ENCODE measurements around the gene ZRANB1. TPM values are rescaled to one million over a fixed set of nuclear protein-coding genes. Genes with fewer than 3 reads are reported as not detected.

The ZRANB1 gene
- total and polyA plus RNA-seq, 2 of the 13 experiments (the other 11 are each of a cell fraction or from before 2014, with no cell fraction given), result 10.3 to 19.6 TPM

GRCh38 chr10:124911124-124912067 lies 30.5 kb upstream of the ZRANB1 start:
- no peak for FAIRE-seq
- H3K27me3 ChIP-seq (ENCODE audit: control insufficient read depth in 1 of 2, insufficient read depth in 2 of 2, low read length in 2 of 2), result no peaks in the 10 kb centered on the region; a peak in 1 of 5 replicates
- peak overlapping the region; percentile 63 for H3K4me2 ChIP-seq (ENCODE audit: low read depth, low read length)
- peaks cover 63% of the 10 kb centered on the region for H3K4me1 ChIP-seq (ENCODE audit: insufficient read depth, low read length)
- H3K4me3 ChIP-seq (replicated peaks in 1 of 3; ENCODE audit: insufficient read depth in 1 of 3, low read depth in 2 of 3, low read length in 3 of 3), result peak overlapping the region in 1 of 3 experiments; percentile 16; a peak in 1 of 6 replicates
- no peak overlapping the region for H3K9ac ChIP-seq (ENCODE audit: insufficient read depth, low read depth, low read length)
- no peak overlapping the region for H3K27ac ChIP-seq (ENCODE audit: extremely low read length, insufficient read depth, low read length)
- H2AFZ ChIP-seq (ENCODE audit: low read length), result peak overlapping the region; percentile 72
- no peaks in the 10 kb centered on the region for H4K20me1 ChIP-seq (ENCODE audit: insufficient read depth, low read length)
- in situ Hi-C loops (cut with HindIII; ENCODE audit: extremely low pct_ligation_motif_present, low pct_unique_long_range_greater_than_20kb), result no loop called here
- ATAC-seq, result no peak
- H3K79me2 ChIP-seq (ENCODE audit: insufficient read depth, low read length), result peaks cover 4% of the 10 kb centered on the region
- TF ChIP-seq PLRG1 (conservative IDR thresholded peaks at IDR 0.05) (no peak), ZSCAN12 (CRISPR knock-in tag; IDR thresholded peaks at IDR 0.05) (no peak), RAD21 (CRISPR knock-in tag; IDR thresholded peaks at IDR 0.05) (no peak), ZNF720 (CRISPR knock-in tag; IDR thresholded peaks at IDR 0.05) (no peak), ZNF460 (CRISPR knock-in tag; IDR thresholded peaks at IDR 0.05; ENCODE audit: borderline replicate concordance) (no peak), NR2F6 (IDR thresholded peaks at IDR 0.05) (no peak), NR2F6 (CRISPR knock-in tag; IDR thresholded peaks at IDR 0.05) (no peak), ZNF557 (CRISPR knock-in tag; IDR thresholded peaks at IDR 0.05) (no peak)
- CTCF ChIA-PET (ENCODE audit: low intra/inter-chr PET ratio, low total read pairs), result no interaction called here
- H3K36me3 ChIP-seq (replicated peaks in 1 of 2; ENCODE audit: control insufficient read depth in 1 of 2, insufficient read depth in 2 of 2, low read length in 2 of 2), result no peaks in the 10 kb centered on the region
- no TSS peak for BruUV-seq (replicated peaks)
- POLR2A ChIA-PET, result no interaction called here
- DNase-seq (ENCODE audit: low spot score), result no peak
- WGBS (ENCODE audit: low lambda C conversion rate), result 56% methylated on average over 14 of the region's 14 CpGs
- intact Hi-C loops (cut with micrococcal nuclease; ENCODE audit: unreplicated experiment), result loop anchor here (10.0 kb wide), 1 partner anchor 117 kb away; the partner anchor contains the start of gene EEF1AKMT2
- H3K9me3 ChIP-seq (ENCODE audit: low read length), result no peaks in the 10 kb centered on the region

Measured in HepG2 (cell line).